ENCODE results near the gene OR2AG1. TPM values are rescaled to one million over a fixed set of nuclear protein-coding genes. Genes with fewer than 3 reads are reported as not detected.

OR2AG1 gene
- polyA plus RNA-seq, 1 of the 3 experiments (the other 2 are of a cell fraction), result not detected

DNA sequence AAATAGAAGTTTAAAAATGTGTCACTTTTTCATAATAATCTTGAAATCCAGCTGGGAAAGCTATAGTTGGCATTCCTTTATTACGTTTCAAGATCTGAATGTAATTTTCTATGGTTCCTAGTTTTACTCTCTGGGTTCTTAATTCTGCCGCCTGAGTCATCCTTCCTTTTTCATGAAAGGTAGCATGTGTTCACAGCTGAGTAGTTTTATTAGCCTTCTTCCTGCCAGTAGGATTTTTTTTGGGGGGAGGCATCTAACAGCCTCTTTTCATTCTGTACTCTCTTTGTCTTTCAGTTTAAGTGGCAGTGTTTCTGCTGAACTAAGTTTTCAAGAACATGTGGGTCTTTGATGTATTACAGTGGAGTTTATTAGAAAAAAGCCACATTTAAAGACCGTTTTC is 47.5 kb upstream of the OR2AG1 start (continued):
- no peak for TF ChIP-seq RXRA (IDR thresholded peaks at IDR 0.05; ENCODE audit: borderline replicate concordance, low read depth)
- no peak for TF ChIP-seq RAD21 (IDR thresholded peaks at IDR 0.05; ENCODE audit: low read length)

DNA sequence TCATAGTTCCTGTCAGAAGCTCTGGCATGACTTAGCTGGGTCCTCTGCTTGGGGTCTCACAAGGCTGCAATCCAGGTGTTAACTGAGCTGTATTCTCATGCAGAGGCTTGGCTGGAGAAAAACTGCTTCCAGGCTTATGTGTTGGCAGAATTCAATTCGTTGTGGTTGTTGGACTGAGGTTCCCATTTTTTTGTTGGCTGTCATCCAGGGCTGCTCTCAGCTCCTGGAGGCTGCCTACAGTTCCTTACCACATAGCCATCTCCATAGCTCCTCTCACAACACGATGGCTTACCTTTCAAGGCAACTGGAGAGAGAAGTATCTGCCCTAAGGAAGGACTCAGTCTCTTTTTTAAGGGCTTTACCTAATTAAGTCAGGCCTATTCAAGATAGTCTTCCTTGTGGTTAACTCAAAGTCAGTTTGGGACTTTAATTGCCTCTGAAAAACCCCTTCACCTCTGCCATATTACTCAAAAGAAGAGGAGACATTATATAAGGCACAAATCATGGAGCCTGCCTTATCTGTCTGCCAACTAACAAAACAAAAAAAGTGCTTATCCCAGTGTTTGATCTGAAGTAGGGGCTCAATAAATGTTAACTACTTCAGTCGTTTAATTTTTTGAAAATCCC is 46.2 kb upstream of the OR2AG1 start:
- no peaks in the 10 kb centered on the region for H3K9me2 ChIP-seq
- H3K9me3 ChIP-seq, result no peaks in the 10 kb centered on the region
- no peak for TF ChIP-seq POLR2AphosphoS5 (IDR thresholded peaks at IDR 0.05; ENCODE audit: low read depth, low read length)
- TF ChIP-seq SIN3A (IDR thresholded peaks at IDR 0.05; ENCODE audit: borderline replicate concordance, low read depth, low read length), result no peak
- TF ChIP-seq MEF2A (IDR thresholded peaks at IDR 0.05; ENCODE audit: borderline replicate concordance, low read depth), result no peak
- TF ChIP-seq, protein P1, sequence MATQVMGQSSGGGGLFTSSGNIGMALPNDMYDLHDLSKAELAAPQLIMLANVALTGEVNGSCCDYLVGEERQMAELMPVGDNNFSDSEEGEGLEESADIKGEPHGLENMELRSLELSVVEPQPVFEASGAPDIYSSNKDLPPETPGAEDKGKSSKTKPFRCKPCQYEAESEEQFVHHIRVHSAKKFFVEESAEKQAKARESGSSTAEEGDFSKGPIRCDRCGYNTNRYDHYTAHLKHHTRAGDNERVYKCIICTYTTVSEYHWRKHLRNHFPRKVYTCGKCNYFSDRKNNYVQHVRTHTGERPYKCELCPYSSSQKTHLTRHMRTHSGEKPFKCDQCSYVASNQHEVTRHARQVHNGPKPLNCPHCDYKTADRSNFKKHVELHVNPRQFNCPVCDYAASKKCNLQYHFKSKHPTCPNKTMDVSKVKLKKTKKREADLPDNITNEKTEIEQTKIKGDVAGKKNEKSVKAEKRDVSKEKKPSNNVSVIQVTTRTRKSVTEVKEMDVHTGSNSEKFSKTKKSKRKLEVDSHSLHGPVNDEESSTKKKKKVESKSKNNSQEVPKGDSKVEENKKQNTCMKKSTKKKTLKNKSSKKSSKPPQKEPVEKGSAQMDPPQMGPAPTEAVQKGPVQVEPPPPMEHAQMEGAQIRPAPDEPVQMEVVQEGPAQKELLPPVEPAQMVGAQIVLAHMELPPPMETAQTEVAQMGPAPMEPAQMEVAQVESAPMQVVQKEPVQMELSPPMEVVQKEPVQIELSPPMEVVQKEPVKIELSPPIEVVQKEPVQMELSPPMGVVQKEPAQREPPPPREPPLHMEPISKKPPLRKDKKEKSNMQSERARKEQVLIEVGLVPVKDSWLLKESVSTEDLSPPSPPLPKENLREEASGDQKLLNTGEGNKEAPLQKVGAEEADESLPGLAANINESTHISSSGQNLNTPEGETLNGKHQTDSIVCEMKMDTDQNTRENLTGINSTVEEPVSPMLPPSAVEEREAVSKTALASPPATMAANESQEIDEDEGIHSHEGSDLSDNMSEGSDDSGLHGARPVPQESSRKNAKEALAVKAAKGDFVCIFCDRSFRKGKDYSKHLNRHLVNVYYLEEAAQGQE (IDR thresholded peaks at IDR 0.05; ENCODE audit: low read depth, low read length), result no peak
- no peak for TF ChIP-seq RCOR1 (IDR thresholded peaks at IDR 0.05; ENCODE audit: low read length)
- TF ChIP-seq, protein P2, sequence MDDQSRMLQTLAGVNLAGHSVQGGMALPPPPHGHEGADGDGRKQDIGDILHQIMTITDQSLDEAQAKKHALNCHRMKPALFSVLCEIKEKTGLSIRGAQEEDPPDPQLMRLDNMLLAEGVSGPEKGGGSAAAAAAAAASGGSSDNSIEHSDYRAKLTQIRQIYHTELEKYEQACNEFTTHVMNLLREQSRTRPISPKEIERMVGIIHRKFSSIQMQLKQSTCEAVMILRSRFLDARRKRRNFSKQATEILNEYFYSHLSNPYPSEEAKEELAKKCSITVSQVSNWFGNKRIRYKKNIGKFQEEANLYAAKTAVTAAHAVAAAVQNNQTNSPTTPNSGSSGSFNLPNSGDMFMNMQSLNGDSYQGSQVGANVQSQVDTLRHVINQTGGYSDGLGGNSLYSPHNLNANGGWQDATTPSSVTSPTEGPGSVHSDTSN (IDR thresholded peaks at IDR 0.05), result no peak
- TF ChIP-seq EP300 (IDR thresholded peaks at IDR 0.05; ENCODE audit: borderline replicate concordance in 1 of 2, low read depth in 1 of 2, low read length in 1 of 2), result no peak
- TF ChIP-seq, protein P3, sequence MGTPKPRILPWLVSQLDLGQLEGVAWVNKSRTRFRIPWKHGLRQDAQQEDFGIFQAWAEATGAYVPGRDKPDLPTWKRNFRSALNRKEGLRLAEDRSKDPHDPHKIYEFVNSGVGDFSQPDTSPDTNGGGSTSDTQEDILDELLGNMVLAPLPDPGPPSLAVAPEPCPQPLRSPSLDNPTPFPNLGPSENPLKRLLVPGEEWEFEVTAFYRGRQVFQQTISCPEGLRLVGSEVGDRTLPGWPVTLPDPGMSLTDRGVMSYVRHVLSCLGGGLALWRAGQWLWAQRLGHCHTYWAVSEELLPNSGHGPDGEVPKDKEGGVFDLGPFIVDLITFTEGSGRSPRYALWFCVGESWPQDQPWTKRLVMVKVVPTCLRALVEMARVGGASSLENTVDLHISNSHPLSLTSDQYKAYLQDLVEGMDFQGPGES (IDR thresholded peaks at IDR 0.05; ENCODE audit: low read depth, low read length), result no peak
- TF ChIP-seq, protein P4, sequence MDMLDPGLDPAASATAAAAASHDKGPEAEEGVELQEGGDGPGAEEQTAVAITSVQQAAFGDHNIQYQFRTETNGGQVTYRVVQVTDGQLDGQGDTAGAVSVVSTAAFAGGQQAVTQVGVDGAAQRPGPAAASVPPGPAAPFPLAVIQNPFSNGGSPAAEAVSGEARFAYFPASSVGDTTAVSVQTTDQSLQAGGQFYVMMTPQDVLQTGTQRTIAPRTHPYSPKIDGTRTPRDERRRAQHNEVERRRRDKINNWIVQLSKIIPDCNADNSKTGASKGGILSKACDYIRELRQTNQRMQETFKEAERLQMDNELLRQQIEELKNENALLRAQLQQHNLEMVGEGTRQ (IDR thresholded peaks at IDR 0.05; ENCODE audit: borderline replicate concordance, low read depth, low read length), result no peak
- no peak for TF ChIP-seq FOXJ3 (CRISPR knock-in tag; IDR thresholded peaks at IDR 0.05)
- H3K27ac ChIP-seq (ENCODE audit: low read depth in 2 of 2, low read length in 1 of 2), result no peak overlapping the region
- H3K4me3 ChIP-seq (ENCODE audit: low read depth in 2 of 2, low read length in 1 of 2), result no peak overlapping the region
- 0% methylated on average over 3 of the region's 3 CpGs for WGBS (ENCODE audit: low lambda C conversion rate)
- no peaks in the 10 kb centered on the region; the same call in 1 of the 2 replicates for H3K27me3 ChIP-seq (ENCODE audit: insufficient read depth)
- no peak overlapping the region for H3K4me2 ChIP-seq
- ChIA-PET POLR2A (no interaction called here), CTCF (interaction anchor here (2.9 to 4.1 kb wide), 2 partner anchors 15 to 19 kb away, joined by 19 to 32 read pairs; no protein-coding TSS in a partner anchor)
- H3K9ac ChIP-seq, result no peak overlapping the region
- DNase-seq, result no peak
- no peaks in the 10 kb centered on the region for H3K4me1 ChIP-seq (ENCODE audit: control insufficient read depth in 1 of 2, insufficient read depth in 2 of 2, low read depth in 1 of 2, low read length in 1 of 2)
- no peak overlapping the region for H2AFZ ChIP-seq (ENCODE audit: low read depth)
- no peaks in the 10 kb centered on the region for H3F3A ChIP-seq (replicated peaks; ENCODE audit: insufficient read depth)
- no peaks in the 10 kb centered on the region for H4K20me1 ChIP-seq (ENCODE audit: insufficient read depth)
- no peaks in the 10 kb centered on the region for H3K79me2 ChIP-seq (ENCODE audit: insufficient read depth)
- no peaks in the 10 kb centered on the region for H3K36me3 ChIP-seq (replicated peaks in 1 of 2; ENCODE audit: control insufficient read depth in 1 of 2, insufficient read depth in 2 of 2, low read length in 1 of 2)
